DMS153 treated with DMSO at 0.1 percent for 48 hours (cell line): ENCODE data around the gene GOSR1.
"Not testable (repeated sequence)": the region's sequence is repeated elsewhere in the genome, so short reads cannot be mapped to it uniquely, and the experiment has no call there.

Experiments used
- DNase-seq: peaks from one replicate; lab custom pipeline; 2025; ENCODE audit not compliant: unreplicated experiment; lab: John Stamatoyannopoulos, UW

The GOSR1 gene

DNA sequence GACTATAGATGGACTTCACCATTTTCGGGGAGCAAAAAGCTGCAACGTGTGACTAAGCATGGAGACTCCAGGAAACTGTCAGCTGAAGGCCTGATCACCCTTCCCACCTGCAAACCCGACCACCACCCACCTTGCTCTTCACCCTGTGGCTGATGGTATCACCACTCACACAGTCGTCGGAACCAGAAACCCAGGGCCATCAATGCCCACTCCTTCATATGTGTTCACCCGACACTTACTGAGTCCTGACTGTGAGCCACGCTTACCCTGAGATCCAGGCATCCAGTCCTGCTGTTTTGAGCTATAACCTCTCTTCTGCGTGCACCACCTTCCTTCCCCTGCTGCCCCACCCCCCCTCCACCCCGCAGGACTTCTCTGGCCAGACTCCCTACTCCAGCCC, 97.1 kb downstream of the GOSR1 start:
- not testable (repeated sequence) for DNase-seq

DNA sequence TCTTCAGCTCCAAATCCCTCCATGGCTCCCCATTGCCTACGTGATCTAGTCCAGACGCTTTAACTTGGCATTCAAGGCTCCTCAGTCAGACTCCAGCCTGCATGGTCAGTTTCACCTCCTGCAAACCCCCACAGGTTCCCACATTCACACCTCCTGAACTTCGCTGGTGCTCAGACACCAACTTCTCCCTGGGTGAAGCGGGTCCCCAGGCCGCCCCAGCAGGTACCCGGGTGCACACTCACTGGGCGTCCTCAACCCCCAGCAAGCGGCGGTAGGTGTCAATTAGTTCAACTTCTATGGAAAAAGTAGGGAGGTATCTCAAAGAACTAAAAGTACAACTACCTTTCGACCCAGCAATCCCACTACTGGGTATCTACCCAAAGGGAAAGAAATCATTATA, 97.6 kb downstream of the GOSR1 start:
- not testable (repeated sequence) for DNase-seq

DNA sequence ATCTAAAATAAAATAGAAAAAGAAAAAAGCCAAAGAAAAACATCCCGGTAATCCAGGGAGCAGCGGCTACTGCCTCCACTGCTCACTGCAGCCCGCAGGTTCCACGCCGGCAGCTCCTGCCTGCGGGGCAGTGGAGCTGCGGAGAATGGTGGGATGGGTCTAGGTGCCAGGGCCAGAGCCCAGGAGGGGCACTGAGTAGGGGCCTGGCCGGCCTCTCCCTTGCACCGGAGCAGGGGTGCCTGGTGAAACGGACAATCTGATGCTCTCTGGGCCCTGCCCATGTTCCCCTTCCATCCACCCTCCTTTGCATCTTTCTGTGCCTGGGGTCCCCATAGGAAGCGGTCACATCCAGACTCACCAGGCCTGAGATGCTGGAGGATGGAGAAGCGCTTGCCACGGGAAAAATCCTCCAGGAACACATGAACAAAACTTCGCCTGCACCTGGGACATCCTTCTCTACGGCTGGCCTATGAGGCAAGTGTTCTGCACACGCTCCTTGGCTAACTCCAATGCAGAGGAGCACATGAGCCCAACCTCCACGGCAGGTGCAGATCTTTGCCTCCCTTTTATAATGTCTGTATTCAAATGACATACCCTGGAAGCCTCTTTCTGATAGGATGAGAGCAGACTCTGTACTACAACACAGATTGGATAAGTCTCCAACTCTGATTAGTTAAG, 98.6 kb downstream of the GOSR1 start:
- not testable (repeated sequence) for DNase-seq

DNA sequence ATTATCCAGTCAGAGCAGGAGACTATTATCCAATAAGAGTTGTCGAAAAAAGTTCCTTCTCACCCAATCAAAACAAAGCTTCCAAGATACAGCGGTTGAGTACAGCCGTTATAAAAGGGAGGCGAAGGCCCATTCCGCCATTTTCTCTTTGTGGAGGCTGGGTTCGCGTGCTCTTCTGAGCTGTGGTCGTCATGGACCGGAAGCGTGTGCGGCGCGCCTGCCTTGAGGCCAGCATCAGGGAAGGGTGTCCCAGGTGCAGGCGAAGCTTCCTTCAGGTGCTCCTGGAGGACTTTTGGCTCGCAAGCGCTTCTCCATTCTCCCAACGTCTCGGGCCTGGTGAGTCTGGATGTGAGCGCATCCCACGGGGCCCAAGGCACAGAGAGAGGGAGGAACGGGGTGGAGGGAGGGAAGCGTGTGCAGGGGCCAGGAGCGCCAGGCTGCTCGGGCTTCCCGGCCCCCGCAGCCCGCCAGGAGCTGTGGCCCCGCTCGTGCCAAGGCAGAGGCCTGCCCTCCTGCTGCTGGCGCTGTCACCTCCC, 99.2 kb downstream of the GOSR1 start:
- no peak for DNase-seq
